Fibroblast of lung (primary cell): ENCODE results near the gene TTC4.

Experiments used
- CTCF ChIP-seq, 2 donors: IDR thresholded peaks in 1 of 2; conservative IDR thresholded peaks in 1 of 2; 1 replicate in 1 of 2; 2 replicates in 1 of 2; pipeline ENCODE4 v1.5.1; 2011 to 2012; ENCODE audit warnings: low read length in 2 of 2, control low read depth in 1 of 2, inconsistent platforms in 1 of 2, low read depth in 1 of 2, mild to moderate bottlenecking in 1 of 2
- EZH2 ChIP-seq: IDR thresholded peaks from 2 replicates; pipeline ENCODE4 v1.5.1; 2012; ENCODE audit warnings: low read length, control low read depth, mild to moderate bottlenecking; ENCODE audit errors: missing control alignments

GRCh38 chr1:54678776-54679643 lies 36.7 kb upstream of the TTC4 start:
- TF ChIP-seq CTCF (conservative IDR thresholded peaks at IDR 0.05 in 1 of 2, IDR thresholded peaks at IDR 0.05 in 1 of 2; ENCODE audit: low read depth in 1 of 2, low read length in 2 of 2) (no peak), EZH2 (no peak)
